Prostate gland (tissue), 2 donors: ENCODE measurements around the gene GRID1.

Experiments
- POLR2A ChIP-seq: fragments of 450-650 bp; IDR thresholded peaks from one replicate; pipeline ENCODE4 v1.6.1; 2016; ENCODE audit warnings: antibody characterized with exemption, mild to moderate bottlenecking
- POLR2AphosphoS5 ChIP-seq: sonication (generic); formaldehyde crosslinking; IDR thresholded peaks from one replicate; pipeline ENCODE4 v1.6.1; 2017; ENCODE audit warnings: antibody characterized with exemption
- TF ChIP-seq, protein P1 (sequence below), 4 experiments: fragments of 200-600 bp in 2 of 4; fragments of 450-650 bp in 2 of 4; sonication (generic) in 2 of 4; IDR thresholded peaks; 1 replicate in 3 of 4; 2 replicates in 1 of 4; pipeline ENCODE4 v1.5.1; 2016 to 2019; ENCODE audit warnings: antibody characterized with exemption in 4 of 4, mild to moderate bottlenecking in 2 of 4, moderate library complexity in 2 of 4

DNA sequence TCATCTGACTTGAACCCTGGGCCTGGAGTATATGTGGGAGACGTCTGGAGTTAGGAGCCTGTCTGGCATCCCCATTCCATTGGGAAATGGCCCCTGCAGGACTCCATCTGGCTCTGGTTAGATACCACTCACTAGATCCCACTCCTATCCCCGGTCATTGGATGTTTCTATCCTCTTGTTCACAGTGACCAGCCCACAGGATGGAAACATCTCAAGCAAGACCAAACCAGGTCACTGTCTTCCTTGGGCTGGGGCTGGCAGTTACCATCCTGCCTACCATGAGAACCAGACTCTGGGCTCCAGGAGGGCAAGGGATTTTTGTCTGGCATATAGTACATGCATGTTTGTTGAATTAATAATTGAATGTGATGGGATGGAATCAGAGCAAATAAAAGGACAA, 415.7 kb downstream of the GRID1 start:
- TF ChIP-seq POLR2A = no peak
- TF ChIP-seq, protein P1, sequence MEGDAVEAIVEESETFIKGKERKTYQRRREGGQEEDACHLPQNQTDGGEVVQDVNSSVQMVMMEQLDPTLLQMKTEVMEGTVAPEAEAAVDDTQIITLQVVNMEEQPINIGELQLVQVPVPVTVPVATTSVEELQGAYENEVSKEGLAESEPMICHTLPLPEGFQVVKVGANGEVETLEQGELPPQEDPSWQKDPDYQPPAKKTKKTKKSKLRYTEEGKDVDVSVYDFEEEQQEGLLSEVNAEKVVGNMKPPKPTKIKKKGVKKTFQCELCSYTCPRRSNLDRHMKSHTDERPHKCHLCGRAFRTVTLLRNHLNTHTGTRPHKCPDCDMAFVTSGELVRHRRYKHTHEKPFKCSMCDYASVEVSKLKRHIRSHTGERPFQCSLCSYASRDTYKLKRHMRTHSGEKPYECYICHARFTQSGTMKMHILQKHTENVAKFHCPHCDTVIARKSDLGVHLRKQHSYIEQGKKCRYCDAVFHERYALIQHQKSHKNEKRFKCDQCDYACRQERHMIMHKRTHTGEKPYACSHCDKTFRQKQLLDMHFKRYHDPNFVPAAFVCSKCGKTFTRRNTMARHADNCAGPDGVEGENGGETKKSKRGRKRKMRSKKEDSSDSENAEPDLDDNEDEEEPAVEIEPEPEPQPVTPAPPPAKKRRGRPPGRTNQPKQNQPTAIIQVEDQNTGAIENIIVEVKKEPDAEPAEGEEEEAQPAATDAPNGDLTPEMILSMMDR (IDR thresholded peaks at IDR 0.05) = no peak
- no peak for TF ChIP-seq POLR2AphosphoS5
